Lung (tissue), 16 donors: Measurements from ENCODE around the gene GTPBP4. TPM values are rescaled to one million over a fixed set of nuclear protein-coding genes. Genes with fewer than 3 reads are reported as not detected.

ENCODE experiments used
- ATAC-seq: fragments of 200-7000 bp; cut with Tn5 transposase; one replicate; pipeline ENCODE4 v1.9.1; 2020; ENCODE audit warnings: moderate number of reproducible peaks; ENCODE audit not compliant: insufficient read depth, low FRiP score
- DNase-seq, 3 donors: peaks; one replicate each; pipeline ENCODE4 v3.0.0-alpha.2; 2013 to 2017
- H3K27ac ChIP-seq, 2 donors: one replicate each; pipeline ENCODE4 v1.5.1; 2013; ENCODE audit warnings: mild to moderate bottlenecking in 2 of 2, moderate library complexity in 2 of 2, control low read depth in 1 of 2, inconsistent platforms in 1 of 2, low read depth in 1 of 2, low read length in 1 of 2
- H3K27me3 ChIP-seq, 3 donors: one replicate each; pipeline ENCODE4 v1.5.1; 2013; ENCODE audit warnings: low read length in 2 of 3; ENCODE audit not compliant: control insufficient read depth in 3 of 3, insufficient read depth in 3 of 3
- H3K36me3 ChIP-seq, 4 donors: one replicate each; pipeline ENCODE4 v1.5.1; 2013; ENCODE audit warnings: low read length in 4 of 4, mild to moderate bottlenecking in 1 of 4, moderate library complexity in 1 of 4; ENCODE audit not compliant: control insufficient read depth in 4 of 4, insufficient read depth in 4 of 4
- H3K4me1 ChIP-seq, 5 donors: one replicate each; pipeline ENCODE4 v1.5.1; 2013; ENCODE audit warnings: low read length in 5 of 5, mild to moderate bottlenecking in 2 of 5, moderate library complexity in 1 of 5; ENCODE audit not compliant: control insufficient read depth in 5 of 5, insufficient read depth in 5 of 5
- H3K4me3 ChIP-seq: one replicate; pipeline ENCODE4 v1.5.1; 2013; ENCODE audit warnings: mild to moderate bottlenecking, control low read depth, moderate library complexity
- H3K9ac ChIP-seq, 2 donors: one replicate each; pipeline ENCODE4 v1.5.1; 2013; ENCODE audit warnings: low read length in 2 of 2, control low read depth in 1 of 2; ENCODE audit not compliant: insufficient read depth in 1 of 2
- H3K9me3 ChIP-seq, 4 donors: one replicate each; pipeline ENCODE4 v1.5.1; 2013; ENCODE audit warnings: low read length in 3 of 4, mild to moderate bottlenecking in 1 of 4, moderate library complexity in 1 of 4; ENCODE audit not compliant: control insufficient read depth in 4 of 4, insufficient read depth in 3 of 4
- CTCF ChIP-seq: IDR thresholded peaks from 2 replicates; pipeline ENCODE4 v1.5.1; 2012; ENCODE audit warnings: mild to moderate bottlenecking; ENCODE audit errors: control extremely low read depth, extremely low read depth
- WGBS, 2 donors: extraction: QIAGEN DNeasy Blood & Tissue Kit; methylation state at CpG; one replicate each; pipeline ENCODE4 v1.1.7; 2013; 5-methylcytosine and 5-hydroxymethylcytosine counted together
- long read RNA-seq, 5 donors: transcript quantifications; one replicate each; lab custom pipeline, GENCODE V29; 2026
- polyA plus RNA-seq, 2 donors: library from polyadenylated mRNA; stranded (reverse); fragments of 200-250 nt; gene quantifications; one replicate each; pipeline ENCODE4 v1.2.1, GENCODE V29; 2013
- total RNA-seq, 2 donors: library from RNA; depleted of rRNA in 1 of 2; stranded (reverse); fragments of >200 nt in 1 of 2; gene quantifications; one replicate each; pipeline ENCODE4 v1.2.1, GENCODE V29; 2014 to 2021
- donor health status: control.
- donor health status: control.
- donor health status: Bipolar disorder and iron deficiency.
- donor health status: healthy.
- donor health status: DM: yes; HTN: yes; CAD: no.

Gene GTPBP4
- 10 to 100 TPM; 36.5 to 43.6 TPM for total RNA-seq
- polyA plus RNA-seq = 10 to 100 TPM; 17.6 to 41.7 TPM
- long read RNA-seq, donor 1, full-length matches to known transcripts = 2 of 8 reads
- long read RNA-seq, donor 1, partial matches to known transcripts = 6 of 8 reads
- long read RNA-seq, donor 1, other reads (novel, unspliced or antisense) = 0 of 8 reads
- long read RNA-seq, donor 2, full-length matches to known transcripts = 2 of 16 reads
- long read RNA-seq, donor 2, partial matches to known transcripts = 14 of 16 reads
- long read RNA-seq, donor 2, other reads (novel, unspliced or antisense) = 0 of 16 reads
- long read RNA-seq, donor 3, full-length matches to known transcripts = 3 of 16 reads
- long read RNA-seq, donor 3, partial matches to known transcripts = 13 of 16 reads
- long read RNA-seq, donor 3, other reads (novel, unspliced or antisense) = 0 of 16 reads
- long read RNA-seq, donor 4, full-length matches to known transcripts = 2 of 12 reads
- long read RNA-seq, donor 4, partial matches to known transcripts = 10 of 12 reads
- long read RNA-seq, donor 4, other reads (novel, unspliced or antisense) = 0 of 12 reads
- long read RNA-seq, donor 5, full-length matches to known transcripts = 6 of 34 reads
- long read RNA-seq, donor 5, partial matches to known transcripts = 28 of 34 reads
- long read RNA-seq, donor 5, other reads (novel, unspliced or antisense) = 0 of 34 reads

GRCh38 chr10:987870-988666 is at the start of gene GTPBP4:
Gene GTPBP4, plus strand, starts transcription at chr10:988434. Its CDS starts 46 bp downstream, at chr10:988480.
- Histone ChIP-seq H3K27ac (peak within 1 kb of the TSS; percentile 91 to 98), H3K36me3 (peaks cover 0 to 5% (median 4%) of the 10 kb centered on the region in 4 donors), H3K9ac (peak within 1 kb of the TSS; percentile 90 to 95), H3K9me3 (no peaks in the 10 kb centered on the region), H3K27me3 (no peaks in the 10 kb centered on the region), H3K4me1 (peaks cover 8 to 15% (median 13%) of the 10 kb centered on the region in 5 donors), H3K4me3 (peak within 1 kb of the TSS; percentile 98)
- ATAC-seq (peak; percentile 94), DNase-seq (peak; percentile 98 to 99 (median 99))
- 0% methylated on average over 73 to 74 of the region's 74 CpGs for WGBS, 2 donors
- TF ChIP-seq CTCF = peak; percentile 23

GRCh38 chr10:938941-939678 is 49.1 kb upstream of the GTPBP4 start:
- DNase-seq (no peak), ATAC-seq (no peak)
- Histone ChIP-seq H3K4me1 (peaks cover 0 to 4% (median 0%) of the 10 kb centered on the region in 5 donors), H3K4me3 (no peak overlapping the region), H3K27ac (no peak overlapping the region), H3K9ac (no peak overlapping the region), H3K9me3 (no peaks in the 10 kb centered on the region), H3K27me3 (no peaks in the 10 kb centered on the region), H3K36me3 (no peaks in the 10 kb centered on the region)
- no peak for TF ChIP-seq CTCF
- 83 to 88% methylated on average over 10 of the region's 10 CpGs for WGBS, 2 donors

- no peak for TF ChIP-seq CTCF
- Histone ChIP-seq H3K4me3 (no peak overlapping the region), H3K27me3 (no peaks in the 10 kb centered on the region), H3K9me3 (no peaks in the 10 kb centered on the region), H3K4me1 (peaks cover 0 to 5% (median 0%) of the 10 kb centered on the region in 5 donors), H3K36me3 (no peaks in the 10 kb centered on the region), H3K27ac (no peak overlapping the region), H3K9ac (no peak overlapping the region)
- 89 to 93% methylated on average over 17 of the region's 17 CpGs for WGBS, 2 donors
- DNase-seq (no peak), ATAC-seq (no peak)
Measured at GRCh38 chr10:943334-944033, 44.8 kb upstream of the GTPBP4 start.
